Embryonic facial prominence (tissue), 1 donor: ENCODE results near the gene ANO6.

ENCODE experiments used
- DNase-seq: peaks from one replicate; pipeline ENCODE4 v3.0.0-alpha.2; 2016; ENCODE audit errors: extremely low spot score

Gene ANO6

GRCh38 chr12:45398552-45398951 is 182.7 kb downstream of the ANO6 start:
- no peak for DNase-seq

GRCh38 chr12:45400991-45401390 is 185.1 kb downstream of the ANO6 start:
- no peak for DNase-seq

- DNase-seq, result no peak
Measured at GRCh38 chr12:45402288-45402687, 186.4 kb downstream of the ANO6 start.

GRCh38 chr12:45406988-45407850 is 191.3 kb downstream of the ANO6 start:
- no peak for DNase-seq

GRCh38 chr12:45407981-45408728 is 192.3 kb downstream of the ANO6 start:
- no peak for DNase-seq

GRCh38 chr12:45408729-45409114 is 192.8 kb downstream of the ANO6 start:
- no peak for DNase-seq

GRCh38 chr12:45409966-45410365 is 194.1 kb downstream of the ANO6 start:
- DNase-seq, result no peak

GRCh38 chr12:45411626-45412025 is 195.7 kb downstream of the ANO6 start:
- DNase-seq, result no peak

GRCh38 chr12:45415393-45415817 is 199.5 kb downstream of the ANO6 start:
- no peak for DNase-seq

GRCh38 chr12:45416126-45416525 is 200.2 kb downstream of the ANO6 start:
- DNase-seq, result no peak

GRCh38 chr12:45418520-45418919 is 202.6 kb downstream of the ANO6 start:
- DNase-seq, result no peak

GRCh38 chr12:45419317-45419814 is 203.5 kb downstream of the ANO6 start:
- DNase-seq, result no peak

GRCh38 chr12:45421736-45422135 is 205.8 kb downstream of the ANO6 start:
- no peak for DNase-seq

GRCh38 chr12:45423931-45424330 is 208.0 kb downstream of the ANO6 start:
- no peak for DNase-seq

- no peak for DNase-seq
Measured at GRCh38 chr12:45425426-45425825, 209.5 kb downstream of the ANO6 start.

GRCh38 chr12:45426294-45426693 is 210.4 kb downstream of the ANO6 start:
- DNase-seq, result no peak

GRCh38 chr12:45427042-45427441 is 211.1 kb downstream of the ANO6 start:
- no peak for DNase-seq

GRCh38 chr12:45429831-45430230 is 213.9 kb downstream of the ANO6 start:
- DNase-seq, result no peak

- DNase-seq, result no peak
Measured at GRCh38 chr12:45431126-45431525, 215.2 kb downstream of the ANO6 start.

GRCh38 chr12:45432710-45433109 is 216.8 kb downstream of the ANO6 start:
- DNase-seq, result no peak

GRCh38 chr12:45433441-45433868 is 217.6 kb downstream of the ANO6 start:
- no peak for DNase-seq

- DNase-seq, result no peak
Measured at GRCh38 chr12:45434094-45434493, 218.2 kb downstream of the ANO6 start.
